Stimulated activated CD8-positive, alpha-beta memory T cell treated with anti-CD3 and anti-CD28 coated beads, Interleukin-15, amount 100 ng/mL, for 4 hours (primary cell): ENCODE results near the gene ISLR.
A peak's percentile ranks its signal among the peaks of the same experiment; 100 is the strongest.

Experiments used
- DNase-seq, 2 donors: peaks; one replicate each; pipeline ENCODE4 v3.0.0-alpha.2; 2020; ENCODE audit warnings: low read depth in 2 of 2

ISLR gene

GRCh38 chr15:74173380-74174218, at the start of gene ISLR:
ISLR (plus strand) TSS chr15:74173710; CDS start chr15:74174859, 1,149 bp downstream.
- DNase-seq: no peak

- DNase-seq: no peak
Observed at GRCh38 chr15:74124196-74124595, 49.3 kb upstream of the ISLR start.

GRCh38 chr15:74124759-74125158, 48.8 kb upstream of the ISLR start:
- no peak for DNase-seq

GRCh38 chr15:74127255-74127953, 46.1 kb upstream of the ISLR start:
- peak; percentile 44 to 59 for DNase-seq

- DNase-seq: no peak
Observed at GRCh38 chr15:74127954-74128784, 45.3 kb upstream of the ISLR start.

- no peak for DNase-seq
Observed at GRCh38 chr15:74128785-74129585, 44.5 kb upstream of the ISLR start.

GRCh38 chr15:74129586-74130154, 43.8 kb upstream of the ISLR start:
- no peak for DNase-seq

GRCh38 chr15:74130155-74130848, 43.2 kb upstream of the ISLR start, which contains the start of gene ISLR2:
ISLR2 (plus strand) TSS chr15:74130586; CDS start chr15:74132755, 2,169 bp downstream.
- no peak for DNase-seq

- DNase-seq: no peak
Observed at GRCh38 chr15:74130849-74131627, 42.5 kb upstream of the ISLR start.

GRCh38 chr15:74131628-74132413, 41.7 kb upstream of the ISLR start:
- DNase-seq: no peak

- DNase-seq: no peak
Observed at GRCh38 chr15:74132681-74133651, 40.5 kb upstream of the ISLR start.

- DNase-seq: no peak
Observed at GRCh38 chr15:74133694-74134386, 39.7 kb upstream of the ISLR start.

- DNase-seq: no peak
Observed at GRCh38 chr15:74134387-74135027, 39.0 kb upstream of the ISLR start.

- no peak for DNase-seq
Observed at GRCh38 chr15:74135041-74135565, 38.4 kb upstream of the ISLR start.

GRCh38 chr15:74136540-74136813, 37.0 kb upstream of the ISLR start:
- DNase-seq: no peak

- no peak for DNase-seq
Observed at GRCh38 chr15:74136814-74137536, 36.5 kb upstream of the ISLR start.
